Measurements from ENCODE around the gene MACIR. TPM values are rescaled to one million over a fixed set of nuclear protein-coding genes. Genes with fewer than 3 reads are reported as not detected.

Gene MACIR
- total and polyA plus RNA-seq, 2 of the 13 experiments (the other 11 are each of a cell fraction or from before 2014, with no cell fraction given): 2.4 to 4.4 TPM

DNA sequence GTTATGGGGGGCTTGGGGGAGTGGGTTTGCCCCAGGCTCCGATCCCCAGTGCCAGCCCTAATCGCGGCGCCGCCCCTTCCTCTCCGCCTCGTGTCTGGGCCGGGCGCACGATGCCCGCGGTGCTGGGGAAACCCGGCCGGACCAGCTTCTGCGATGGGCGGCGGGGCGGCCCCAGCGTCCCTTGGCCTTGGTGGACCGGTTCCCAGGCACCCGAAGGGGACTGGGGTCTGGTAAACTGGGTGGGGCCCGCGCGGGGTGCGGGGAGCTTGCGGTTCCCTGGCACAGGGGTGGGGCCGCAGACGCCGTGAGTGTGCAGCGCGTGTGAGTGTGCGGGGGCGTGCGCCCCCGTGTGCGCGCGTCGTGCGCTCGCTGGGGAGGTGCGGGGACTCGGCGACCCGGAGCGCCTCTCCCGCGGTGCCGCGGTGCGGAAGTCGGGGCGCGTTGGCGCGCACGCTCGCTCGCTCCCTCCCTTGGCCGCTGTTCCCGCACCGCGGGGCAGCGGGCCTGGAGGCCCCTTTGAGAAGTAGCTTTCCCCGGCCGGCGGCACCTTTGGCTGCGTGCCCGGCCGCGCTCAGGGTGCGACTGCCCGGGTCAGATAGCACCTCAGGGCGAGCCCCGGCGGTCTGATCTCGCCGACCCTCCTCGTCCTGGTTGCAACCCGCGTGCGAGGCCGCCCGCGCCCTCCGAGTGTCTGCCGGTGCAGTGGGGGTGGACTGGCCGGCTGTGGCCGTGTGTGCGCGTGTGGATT lies 568 bp downstream of the MACIR start (continued):
- TF ChIP-seq, protein P1, sequence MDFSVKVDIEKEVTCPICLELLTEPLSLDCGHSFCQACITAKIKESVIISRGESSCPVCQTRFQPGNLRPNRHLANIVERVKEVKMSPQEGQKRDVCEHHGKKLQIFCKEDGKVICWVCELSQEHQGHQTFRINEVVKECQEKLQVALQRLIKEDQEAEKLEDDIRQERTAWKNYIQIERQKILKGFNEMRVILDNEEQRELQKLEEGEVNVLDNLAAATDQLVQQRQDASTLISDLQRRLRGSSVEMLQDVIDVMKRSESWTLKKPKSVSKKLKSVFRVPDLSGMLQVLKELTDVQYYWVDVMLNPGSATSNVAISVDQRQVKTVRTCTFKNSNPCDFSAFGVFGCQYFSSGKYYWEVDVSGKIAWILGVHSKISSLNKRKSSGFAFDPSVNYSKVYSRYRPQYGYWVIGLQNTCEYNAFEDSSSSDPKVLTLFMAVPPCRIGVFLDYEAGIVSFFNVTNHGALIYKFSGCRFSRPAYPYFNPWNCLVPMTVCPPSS (IDR thresholded peaks at IDR 0.05): no peak
- TF ChIP-seq ZNF225 (CRISPR knock-in tag; IDR thresholded peaks at IDR 0.05): no peak; the same call in 1 of the 2 replicates
- TF ChIP-seq KLF15 (CRISPR knock-in tag; IDR thresholded peaks at IDR 0.05; ENCODE audit: borderline replicate concordance): 0 out of 2 replicates have a peak, but pooled peaks have one; percentile 52
- TF ChIP-seq GPN1 (CRISPR knock-in tag; IDR thresholded peaks at IDR 0.05; ENCODE audit: borderline replicate concordance): no peak; the same call in 1 of the 2 replicates
- no peak for TF ChIP-seq KDM3A (CRISPR knock-in tag; IDR thresholded peaks at IDR 0.05; ENCODE audit: low read depth)
- TF ChIP-seq ZNF619 (CRISPR knock-in tag; IDR thresholded peaks at IDR 0.05): peak; percentile 13; the same call in 1 of the 2 replicates
- peak; percentile 68 for TF ChIP-seq RBFOX2 (IDR thresholded peaks at IDR 0.05; ENCODE audit: low read depth, low read length)
- no peak for TF ChIP-seq ISX (CRISPR knock-in tag; conservative IDR thresholded peaks at IDR 0.05)
- TF ChIP-seq ZNF672 (CRISPR knock-in tag; IDR thresholded peaks at IDR 0.05): no peak
- TF ChIP-seq, protein P2, sequence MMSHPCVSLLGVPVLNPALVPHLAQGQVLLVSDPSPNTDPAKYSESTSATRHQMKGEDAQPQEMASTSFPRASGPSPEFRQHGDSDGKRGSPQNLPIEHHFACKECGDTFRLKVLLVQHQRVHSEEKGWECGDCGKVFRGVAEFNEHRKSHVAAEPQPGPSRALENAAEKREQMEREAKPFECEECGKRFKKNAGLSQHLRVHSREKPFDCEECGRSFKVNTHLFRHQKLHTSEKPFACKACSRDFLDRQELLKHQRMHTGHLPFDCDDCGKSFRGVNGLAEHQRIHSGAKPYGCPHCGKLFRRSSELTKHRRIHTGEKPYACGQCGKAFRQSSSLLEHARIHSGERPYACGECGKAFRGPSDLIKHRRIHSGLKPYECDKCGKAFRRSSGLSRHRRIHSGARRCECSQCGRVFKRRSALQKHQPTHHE (CRISPR knock-in tag; IDR thresholded peaks at IDR 0.05; ENCODE audit: borderline replicate concordance): no peak
- TF ChIP-seq SATB2 (CRISPR knock-in tag; IDR thresholded peaks at IDR 0.05): no peak
- peak; percentile 76; the same call in 1 of the 2 replicates for TF ChIP-seq ZNF333 (CRISPR knock-in tag; IDR thresholded peaks at IDR 0.05; ENCODE audit: borderline replicate concordance)
- TF ChIP-seq ZNF431 (CRISPR knock-in tag; IDR thresholded peaks at IDR 0.05; ENCODE audit: borderline replicate concordance, low read depth): 0 out of 2 replicates have a peak, but pooled peaks have one; percentile 58
- no peak for TF ChIP-seq IKZF1 (IDR thresholded peaks at IDR 0.05)
- TF ChIP-seq, protein P3, sequence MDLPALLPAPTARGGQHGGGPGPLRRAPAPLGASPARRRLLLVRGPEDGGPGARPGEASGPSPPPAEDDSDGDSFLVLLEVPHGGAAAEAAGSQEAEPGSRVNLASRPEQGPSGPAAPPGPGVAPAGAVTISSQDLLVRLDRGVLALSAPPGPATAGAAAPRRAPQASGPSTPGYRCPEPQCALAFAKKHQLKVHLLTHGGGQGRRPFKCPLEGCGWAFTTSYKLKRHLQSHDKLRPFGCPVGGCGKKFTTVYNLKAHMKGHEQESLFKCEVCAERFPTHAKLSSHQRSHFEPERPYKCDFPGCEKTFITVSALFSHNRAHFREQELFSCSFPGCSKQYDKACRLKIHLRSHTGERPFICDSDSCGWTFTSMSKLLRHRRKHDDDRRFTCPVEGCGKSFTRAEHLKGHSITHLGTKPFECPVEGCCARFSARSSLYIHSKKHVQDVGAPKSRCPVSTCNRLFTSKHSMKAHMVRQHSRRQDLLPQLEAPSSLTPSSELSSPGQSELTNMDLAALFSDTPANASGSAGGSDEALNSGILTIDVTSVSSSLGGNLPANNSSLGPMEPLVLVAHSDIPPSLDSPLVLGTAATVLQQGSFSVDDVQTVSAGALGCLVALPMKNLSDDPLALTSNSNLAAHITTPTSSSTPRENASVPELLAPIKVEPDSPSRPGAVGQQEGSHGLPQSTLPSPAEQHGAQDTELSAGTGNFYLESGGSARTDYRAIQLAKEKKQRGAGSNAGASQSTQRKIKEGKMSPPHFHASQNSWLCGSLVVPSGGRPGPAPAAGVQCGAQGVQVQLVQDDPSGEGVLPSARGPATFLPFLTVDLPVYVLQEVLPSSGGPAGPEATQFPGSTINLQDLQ (CRISPR knock-in tag; IDR thresholded peaks at IDR 0.05): 0 out of 2 replicates have a peak, but pooled peaks have one; percentile 21
- TF ChIP-seq FOXC1 (CRISPR knock-in tag; IDR thresholded peaks at IDR 0.05; ENCODE audit: borderline replicate concordance): peak; percentile 49; the same call in 1 of the 2 replicates
- no peak for TF ChIP-seq ZNF235 (CRISPR knock-in tag; IDR thresholded peaks at IDR 0.05; ENCODE audit: borderline replicate concordance)
- TF ChIP-seq, protein P4, sequence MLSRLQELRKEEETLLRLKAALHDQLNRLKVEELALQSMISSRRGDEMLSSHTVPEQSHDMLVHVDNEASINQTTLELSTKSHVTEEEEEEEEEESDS (CRISPR knock-in tag; IDR thresholded peaks at IDR 0.05; ENCODE audit: borderline replicate concordance): 0 out of 2 replicates have a peak, but pooled peaks have one; percentile 31
- TF ChIP-seq ZNF598 (CRISPR knock-in tag; IDR thresholded peaks at IDR 0.05; ENCODE audit: borderline replicate concordance): no peak; the same call in 1 of the 2 replicates
- peak; percentile 91; the same call in 1 of the 2 replicates for TF ChIP-seq ZNF430 (CRISPR knock-in tag; IDR thresholded peaks at IDR 0.05)
- no peak for TF ChIP-seq ZNF615 (CRISPR knock-in tag; IDR thresholded peaks at IDR 0.05; ENCODE audit: borderline replicate concordance)
- TF ChIP-seq ZKSCAN1 (IDR thresholded peaks at IDR 0.05; ENCODE audit: low read length): no peak
- TF ChIP-seq JUND (CRISPR knock-in tag; IDR thresholded peaks at IDR 0.05): no peak
- TF ChIP-seq, protein P5, sequence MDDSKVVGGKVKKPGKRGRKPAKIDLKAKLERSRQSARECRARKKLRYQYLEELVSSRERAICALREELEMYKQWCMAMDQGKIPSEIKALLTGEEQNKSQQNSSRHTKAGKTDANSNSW (CRISPR knock-in tag; IDR thresholded peaks at IDR 0.05; ENCODE audit: borderline replicate concordance): no peak; the same call in 1 of the 2 replicates
- no peak for TF ChIP-seq SNAI1 (CRISPR knock-in tag; IDR thresholded peaks at IDR 0.05; ENCODE audit: borderline replicate concordance)

All from HepG2 (cell line).